ENCODE data around the gene ATP8B4.

The ATP8B4 gene

GRCh38 chr15:50109076-50109987 is 9.7 kb downstream of the ATP8B4 start:
- no peak for TF ChIP-seq FOXP2 (optimal IDR thresholded peaks at IDR 0.05; ENCODE audit: control extremely low read depth, extremely low read length, insufficient read depth)
- no peak for TF ChIP-seq EZH2 (IDR thresholded peaks at IDR 0.05)
- no peak for TF ChIP-seq POLR2AphosphoS5 (IDR thresholded peaks at IDR 0.05; ENCODE audit: borderline replicate concordance, low read depth, low read length)
- Histone ChIP-seq H3K27ac (no peak overlapping the region), H3K4me3 (no peak overlapping the region), H3K36me3 (ENCODE audit: insufficient read depth, low read length) (no peaks in the 10 kb centered on the region), H3K9ac (ENCODE audit: insufficient read length) (no peak overlapping the region), H3K9me3 (ENCODE audit: low read depth, low read length) (no peaks in the 10 kb centered on the region)
- no peak for DNase-seq (ENCODE audit: low read depth, low spot score)

GRCh38 chr15:50108461-50108860 is 10.6 kb downstream of the ATP8B4 start:
- Histone ChIP-seq H3K36me3 (ENCODE audit: insufficient read depth, low read length) (no peaks in the 10 kb centered on the region), H3K4me3 (no peak overlapping the region), H3K9ac (ENCODE audit: insufficient read length) (no peak overlapping the region), H3K27ac (no peak overlapping the region), H3K9me3 (ENCODE audit: low read depth, low read length) (no peaks in the 10 kb centered on the region)
- no peak for TF ChIP-seq FOXP2 (optimal IDR thresholded peaks at IDR 0.05; ENCODE audit: control extremely low read depth, extremely low read length, insufficient read depth)
- no peak for TF ChIP-seq EZH2 (IDR thresholded peaks at IDR 0.05)
- no peak for TF ChIP-seq POLR2AphosphoS5 (IDR thresholded peaks at IDR 0.05; ENCODE audit: borderline replicate concordance, low read depth, low read length)
- DNase-seq (ENCODE audit: low read depth, low spot score): no peak

GRCh38 chr15:50107591-50108408 is 11.2 kb downstream of the ATP8B4 start:
- DNase-seq (ENCODE audit: low read depth, low spot score): no peak
- Histone ChIP-seq H3K4me3 (no peak overlapping the region), H3K9ac (ENCODE audit: insufficient read length) (no peak overlapping the region), H3K27ac (no peak overlapping the region), H3K9me3 (ENCODE audit: low read depth, low read length) (no peaks in the 10 kb centered on the region), H3K36me3 (ENCODE audit: insufficient read depth, low read length) (no peaks in the 10 kb centered on the region)
- no peak for TF ChIP-seq FOXP2 (optimal IDR thresholded peaks at IDR 0.05; ENCODE audit: control extremely low read depth, extremely low read length, insufficient read depth)
- no peak for TF ChIP-seq POLR2AphosphoS5 (IDR thresholded peaks at IDR 0.05; ENCODE audit: borderline replicate concordance, low read depth, low read length)
- no peak for TF ChIP-seq EZH2 (IDR thresholded peaks at IDR 0.05)

- H3K9me3 ChIP-seq (ENCODE audit: low read depth, low read length): no peaks in the 10 kb centered on the region
- no peak overlapping the region for H3K4me3 ChIP-seq
- DNase-seq (ENCODE audit: low read depth, low spot score): no peak
- no peaks in the 10 kb centered on the region for H3K36me3 ChIP-seq (ENCODE audit: insufficient read depth, low read length)
- no peak overlapping the region for H3K27ac ChIP-seq
- H3K9ac ChIP-seq (ENCODE audit: insufficient read length): no peak overlapping the region
- TF ChIP-seq EZH2 (IDR thresholded peaks at IDR 0.05) (no peak), FOXP2 (optimal IDR thresholded peaks at IDR 0.05; ENCODE audit: control extremely low read depth, extremely low read length, insufficient read depth) (no peak), POLR2AphosphoS5 (IDR thresholded peaks at IDR 0.05; ENCODE audit: borderline replicate concordance, low read depth, low read length) (no peak)
These were observed 11.9 kb downstream of the ATP8B4 start for GRCh38 chr15:50107157-50107556.

GRCh38 chr15:50106457-50106856 is 12.6 kb downstream of the ATP8B4 start:
- Histone ChIP-seq H3K9ac (ENCODE audit: insufficient read length) (no peak overlapping the region), H3K9me3 (ENCODE audit: low read depth, low read length) (no peaks in the 10 kb centered on the region), H3K4me3 (no peak overlapping the region), H3K36me3 (ENCODE audit: insufficient read depth, low read length) (no peaks in the 10 kb centered on the region), H3K27ac (no peak overlapping the region)
- no peak for TF ChIP-seq POLR2AphosphoS5 (IDR thresholded peaks at IDR 0.05; ENCODE audit: borderline replicate concordance, low read depth, low read length)
- TF ChIP-seq EZH2 (IDR thresholded peaks at IDR 0.05): no peak
- no peak for TF ChIP-seq FOXP2 (optimal IDR thresholded peaks at IDR 0.05; ENCODE audit: control extremely low read depth, extremely low read length, insufficient read depth)
- no peak for DNase-seq (ENCODE audit: low read depth, low spot score)

GRCh38 chr15:50100486-50100885 is 18.5 kb downstream of the ATP8B4 start:
- TF ChIP-seq POLR2AphosphoS5 (IDR thresholded peaks at IDR 0.05; ENCODE audit: borderline replicate concordance, low read depth, low read length): no peak
- TF ChIP-seq FOXP2 (optimal IDR thresholded peaks at IDR 0.05; ENCODE audit: control extremely low read depth, extremely low read length, insufficient read depth): no peak
- no peak for TF ChIP-seq EZH2 (IDR thresholded peaks at IDR 0.05)

GRCh38 chr15:50098545-50098944 is 20.5 kb downstream of the ATP8B4 start:
- Histone ChIP-seq H3K36me3 (ENCODE audit: insufficient read depth, low read length) (no peaks in the 10 kb centered on the region), H3K9me3 (ENCODE audit: low read depth, low read length) (no peaks in the 10 kb centered on the region), H3K4me3 (no peak overlapping the region), H3K27ac (no peak overlapping the region), H3K9ac (ENCODE audit: insufficient read length) (no peak overlapping the region)
- DNase-seq (ENCODE audit: low read depth, low spot score): no peak
- TF ChIP-seq POLR2AphosphoS5 (IDR thresholded peaks at IDR 0.05; ENCODE audit: borderline replicate concordance, low read depth, low read length) (no peak), FOXP2 (optimal IDR thresholded peaks at IDR 0.05; ENCODE audit: control extremely low read depth, extremely low read length, insufficient read depth) (no peak), EZH2 (IDR thresholded peaks at IDR 0.05) (no peak)

More at GRCh38 chr15:50100486-50100885, 18.5 kb downstream of the ATP8B4 start:
- H3K4me3 ChIP-seq: no peak overlapping the region
- no peak for DNase-seq (ENCODE audit: low read depth, low spot score)
- H3K9me3 ChIP-seq (ENCODE audit: low read depth, low read length): no peaks in the 10 kb centered on the region
- no peaks in the 10 kb centered on the region for H3K36me3 ChIP-seq (ENCODE audit: insufficient read depth, low read length)
- H3K27ac ChIP-seq: no peak overlapping the region
- H3K9ac ChIP-seq (ENCODE audit: insufficient read length): no peak overlapping the region
